ENCODE results near the gene ARHGEF11.

DNA sequence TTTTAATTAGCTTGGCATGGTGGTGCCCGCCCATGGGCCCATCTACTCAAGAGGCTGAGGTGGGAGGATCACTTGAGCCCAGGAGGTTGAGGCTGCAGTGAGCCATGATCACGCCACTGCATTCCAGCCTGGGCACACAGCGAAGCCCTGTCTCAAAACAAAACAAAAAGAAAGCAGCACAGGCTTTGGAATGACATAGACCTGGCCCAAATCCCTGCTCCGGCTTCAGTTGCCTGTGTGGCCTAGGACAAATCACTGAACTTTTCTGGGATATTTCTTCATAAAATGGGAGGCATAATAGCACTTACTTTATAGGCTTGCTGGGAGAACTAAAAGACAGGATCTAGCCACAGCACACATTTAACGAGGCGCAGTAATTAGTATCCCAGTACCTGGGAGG is 149.6 kb downstream of the ARHGEF11 start:
- TF ChIP-seq, protein P1, sequence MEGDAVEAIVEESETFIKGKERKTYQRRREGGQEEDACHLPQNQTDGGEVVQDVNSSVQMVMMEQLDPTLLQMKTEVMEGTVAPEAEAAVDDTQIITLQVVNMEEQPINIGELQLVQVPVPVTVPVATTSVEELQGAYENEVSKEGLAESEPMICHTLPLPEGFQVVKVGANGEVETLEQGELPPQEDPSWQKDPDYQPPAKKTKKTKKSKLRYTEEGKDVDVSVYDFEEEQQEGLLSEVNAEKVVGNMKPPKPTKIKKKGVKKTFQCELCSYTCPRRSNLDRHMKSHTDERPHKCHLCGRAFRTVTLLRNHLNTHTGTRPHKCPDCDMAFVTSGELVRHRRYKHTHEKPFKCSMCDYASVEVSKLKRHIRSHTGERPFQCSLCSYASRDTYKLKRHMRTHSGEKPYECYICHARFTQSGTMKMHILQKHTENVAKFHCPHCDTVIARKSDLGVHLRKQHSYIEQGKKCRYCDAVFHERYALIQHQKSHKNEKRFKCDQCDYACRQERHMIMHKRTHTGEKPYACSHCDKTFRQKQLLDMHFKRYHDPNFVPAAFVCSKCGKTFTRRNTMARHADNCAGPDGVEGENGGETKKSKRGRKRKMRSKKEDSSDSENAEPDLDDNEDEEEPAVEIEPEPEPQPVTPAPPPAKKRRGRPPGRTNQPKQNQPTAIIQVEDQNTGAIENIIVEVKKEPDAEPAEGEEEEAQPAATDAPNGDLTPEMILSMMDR (conservative IDR thresholded peaks at IDR 0.05; ENCODE audit: low read length), result no peak
- TF ChIP-seq EZH2phosphoT487 (IDR thresholded peaks at IDR 0.05; ENCODE audit: borderline replicate concordance), result no peak
